H9 (cell line): Measurements from ENCODE around the gene PICALM. TPM values are rescaled to one million over a fixed set of nuclear protein-coding genes. Genes with fewer than 3 reads are reported as not detected.

ENCODE experiments used
- DNase-seq: peaks from one replicate; pipeline ENCODE4 v3.0.0-alpha.2; 2017
- H2AFZ ChIP-seq: one replicate; pipeline ENCODE4 v1.6.1; 2013; ENCODE audit warnings: mild to moderate bottlenecking, low read length, control low read depth, moderate library complexity
- H2AK5ac ChIP-seq: 2 replicates; pipeline ENCODE4 v1.6.1; 2013; ENCODE audit warnings: low read length, control low read depth, mixed read lengths; ENCODE audit not compliant: insufficient read length
- H2BK120ac ChIP-seq: one replicate; pipeline ENCODE4 v1.6.1; 2013; ENCODE audit warnings: low read depth, mild to moderate bottlenecking, low read length, control low read depth, inconsistent platforms; ENCODE audit not compliant: poor library complexity, severe bottlenecking
- H2BK12ac ChIP-seq: 2 replicates; pipeline ENCODE4 v1.6.1; 2013; ENCODE audit warnings: low read length, control low read depth, mixed read lengths, low read depth; ENCODE audit not compliant: insufficient read length
- H2BK15ac ChIP-seq: 2 replicates; pipeline ENCODE4 v1.6.1; 2013; ENCODE audit warnings: low read depth, low read length, control low read depth
- H2BK20ac ChIP-seq: one replicate; pipeline ENCODE4 v1.6.1; 2013; ENCODE audit warnings: low read depth, mild to moderate bottlenecking, low read length, control low read depth, inconsistent platforms; ENCODE audit not compliant: poor library complexity, severe bottlenecking
- H2BK5ac ChIP-seq: 2 replicates; pipeline ENCODE4 v1.6.1; 2013; ENCODE audit warnings: low read length, control low read depth, mixed read lengths; ENCODE audit not compliant: insufficient read length
- H3K14ac ChIP-seq: 2 replicates; pipeline ENCODE4 v1.6.1; 2013; ENCODE audit warnings: low read length, control low read depth; ENCODE audit not compliant: insufficient read depth
- H3K18ac ChIP-seq: 2 replicates; pipeline ENCODE4 v1.6.1; 2013; ENCODE audit warnings: low read depth, mild to moderate bottlenecking, mixed read lengths, low read length, control low read depth; ENCODE audit not compliant: insufficient read length
- H3K23ac ChIP-seq: 2 replicates; pipeline ENCODE4 v1.6.1; 2013; ENCODE audit warnings: low read length, control low read depth, mixed read lengths, low read depth; ENCODE audit not compliant: insufficient read length
- H3K23me2 ChIP-seq: 2 replicates; pipeline ENCODE4 v1.6.1; 2013; ENCODE audit warnings: low read depth, mild to moderate bottlenecking, mixed read lengths, low read length, control low read depth; ENCODE audit not compliant: insufficient read length, poor library complexity, severe bottlenecking
- H3K27ac ChIP-seq: 2 replicates; pipeline ENCODE4 v1.5.1; 2013; ENCODE audit warnings: low read length, control low read depth, mixed read lengths, low read depth; ENCODE audit not compliant: insufficient read length
- H3K27me3 ChIP-seq: 2 replicates; pipeline ENCODE4 v1.6.1; 2013; ENCODE audit warnings: low read length, control low read depth, inconsistent platforms; ENCODE audit not compliant: insufficient read depth
- H3K4ac ChIP-seq: 2 replicates; pipeline ENCODE4 v1.6.1; 2013; ENCODE audit warnings: low read depth, mild to moderate bottlenecking, control low read depth, inconsistent platforms, low read length, moderate library complexity
- H3K4me1 ChIP-seq: 2 replicates; pipeline ENCODE4 v1.6.1; 2013; ENCODE audit warnings: low read length, control low read depth, inconsistent platforms; ENCODE audit not compliant: insufficient read depth
- H3K4me2 ChIP-seq: 2 replicates; pipeline ENCODE4 v1.6.1; 2013; ENCODE audit warnings: low read length, control low read depth, mixed read lengths; ENCODE audit not compliant: insufficient read length, insufficient read depth
- H3K56ac ChIP-seq: 2 replicates; pipeline ENCODE4 v1.6.1; 2013; ENCODE audit warnings: low read depth, mild to moderate bottlenecking, mixed read lengths, low read length, control low read depth; ENCODE audit not compliant: insufficient read length
- H3K79me1 ChIP-seq: 2 replicates; pipeline ENCODE4 v1.6.1; 2013; ENCODE audit warnings: low read depth, mild to moderate bottlenecking, moderate library complexity, low read length, control low read depth, inconsistent platforms; ENCODE audit not compliant: insufficient read depth, poor library complexity, severe bottlenecking
- H3K79me2 ChIP-seq: 2 replicates; pipeline ENCODE4 v1.6.1; 2013; ENCODE audit warnings: low read length, control low read depth, inconsistent platforms; ENCODE audit not compliant: insufficient read depth
- H3K9ac ChIP-seq: 2 replicates; pipeline ENCODE4 v1.6.1; 2013; ENCODE audit warnings: low read length, control low read depth, mixed read lengths; ENCODE audit not compliant: insufficient read length; ENCODE audit errors: extremely low read depth
- H3K9me3 ChIP-seq: one replicate; pipeline ENCODE4 v1.6.1; 2013; ENCODE audit warnings: low read depth, low read length, inconsistent platforms; ENCODE audit not compliant: control insufficient read depth
- H3T11ph ChIP-seq: one replicate; pipeline ENCODE4 v1.6.1; 2013; ENCODE audit warnings: mild to moderate bottlenecking, low read length, control low read depth, inconsistent platforms
- H4K20me1 ChIP-seq: one replicate; pipeline ENCODE4 v1.6.1; 2013; ENCODE audit not compliant: control insufficient read depth, insufficient read length, insufficient read depth
- H4K5ac ChIP-seq: 2 replicates; pipeline ENCODE4 v1.6.1; 2013; ENCODE audit warnings: low read depth, mild to moderate bottlenecking, mixed read lengths, low read length, control low read depth; ENCODE audit not compliant: insufficient read length
- H4K8ac ChIP-seq: replicated peaks from 2 replicates; pipeline ENCODE4 v1.6.1; 2013; ENCODE audit warnings: low read length, control low read depth, mixed read lengths, low read depth; ENCODE audit not compliant: insufficient read length
- H4K91ac ChIP-seq: 2 replicates; pipeline ENCODE4 v1.6.1; 2013; ENCODE audit warnings: low read depth, mild to moderate bottlenecking, moderate library complexity, mixed read lengths, low read length, control low read depth; ENCODE audit not compliant: insufficient read length
- H3K27ac Mint-ChIP-seq, 3 experiments: 2 replicates in 2 of 3; 3 replicates in 1 of 3; pipeline ENCODE4 v1.8.0; 2020 to 2021; ENCODE audit warnings: mixed read lengths in 3 of 3, mild to moderate bottlenecking in 1 of 3, moderate library complexity in 1 of 3
- H3K27me3 Mint-ChIP-seq: 2 replicates; pipeline ENCODE4 v1.8.0; 2021; ENCODE audit warnings: low read depth, mild to moderate bottlenecking, moderate library complexity, mixed read lengths
- H3K36me3 Mint-ChIP-seq, 3 experiments: 2 replicates in 2 of 3; 3 replicates in 1 of 3; pipeline ENCODE4 v1.8.0; 2020 to 2021; ENCODE audit warnings: low read depth in 3 of 3, mixed read lengths in 3 of 3; ENCODE audit not compliant: insufficient read depth in 1 of 3
- H3K4me1 Mint-ChIP-seq, 2 experiments: 2 replicates each; pipeline ENCODE4 v1.8.0; 2020; ENCODE audit warnings: mixed read lengths in 2 of 2
- H3K4me3 Mint-ChIP-seq, 2 experiments: 2 replicates in 1 of 2; 3 replicates in 1 of 2; pipeline ENCODE4 v1.8.0; 2020 to 2021; ENCODE audit warnings: mild to moderate bottlenecking in 2 of 2, mixed read lengths in 2 of 2, moderate library complexity in 1 of 2
- H3K9me3 Mint-ChIP-seq, 2 experiments: 2 replicates in 1 of 2; 3 replicates in 1 of 2; pipeline ENCODE4 v1.8.0; 2020; ENCODE audit warnings: mild to moderate bottlenecking in 2 of 2, mixed read lengths in 2 of 2, moderate library complexity in 1 of 2
- CTCF ChIP-seq: fragments of 200-600 bp; sonication (generic); conservative IDR thresholded peaks from 3 replicates; pipeline ENCODE4 v1.8.0; 2021; ENCODE audit warnings: antibody characterized with exemption, mild to moderate bottlenecking
- WGBS: extraction: QIAGEN DNeasy Blood & Tissue Kit; methylation state at CpG from one replicate; pipeline ENCODE4 v1.1.7; 2013; ENCODE audit warnings: missing lambda C conversion rate, low lambda C conversion rate, mixed read lengths; ENCODE audit not compliant: insufficient read length; ENCODE audit errors: extremely low coverage; 5-methylcytosine and 5-hydroxymethylcytosine counted together
- total RNA-seq: library from RNA; stranded (reverse); gene quantifications from 2 replicates; pipeline ENCODE4 v1.2.1, GENCODE V29; 2021

Gene PICALM
- total RNA-seq, 1 experiment from 2014 or later, result 76.4 TPM

GRCh38 chr11:86037743-86038142 is 31.1 kb downstream of the PICALM start:
- H4K20me1 ChIP-seq, result no peaks in the 10 kb centered on the region
- no peak overlapping the region for H3K4me3 Mint-ChIP-seq
- H2BK15ac ChIP-seq, result no peak overlapping the region

More at GRCh38 chr11:86037743-86038142, 31.1 kb downstream of the PICALM start:
- Mint-ChIP-seq H3K27me3 (no peaks in the 10 kb centered on the region), H3K4me1 (peaks cover 30 to 36% of the 10 kb centered on the region in 2 experiments), H3K36me3 (no peaks in the 10 kb centered on the region), H3K27ac (no peak overlapping the region), H3K9me3 (no peaks in the 10 kb centered on the region)
- Histone ChIP-seq H2BK12ac (no peak overlapping the region), H3K56ac (no peak overlapping the region), H3K9ac (no peak overlapping the region), H3T11ph (no peak overlapping the region), H3K14ac (no peak overlapping the region), H2AFZ (no peak overlapping the region), H3K23ac (no peak overlapping the region), H4K5ac (no peak overlapping the region), H2BK20ac (no peak overlapping the region), H3K79me2 (peaks cover 18% of the 10 kb centered on the region; the same call in 1 of the 2 replicates), H3K27ac (no peak overlapping the region), H4K8ac (no peak overlapping the region), H3K4me2 (no peak overlapping the region), H2AK5ac (no peak overlapping the region), H3K4ac (no peak overlapping the region), H3K18ac (no peak overlapping the region), H2BK120ac (no peak overlapping the region), H2BK5ac (no peak overlapping the region), H3K79me1 (no peaks in the 10 kb centered on the region), H3K9me3 (no peaks in the 10 kb centered on the region), H3K4me1 (no peaks in the 10 kb centered on the region), H3K27me3 (no peaks in the 10 kb centered on the region), H4K91ac (no peak overlapping the region), H3K23me2 (no peaks in the 10 kb centered on the region)
- no CpG with 5 or more reads among the region's 4 CpGs for WGBS
- TF ChIP-seq CTCF, result no peak
- DNase-seq, result no peak
